HuH-7 (cell line): ENCODE data around the gene TEX55.
"Not testable (repeated sequence)": the region's sequence is repeated elsewhere in the genome, so short reads cannot be mapped to it uniquely, and the experiment has no call there.

Experiments
- DNase-seq: peaks from one replicate; pipeline ENCODE4 v3.0.0; 2011; ENCODE audit warnings: low spot score

The TEX55 gene

DNA sequence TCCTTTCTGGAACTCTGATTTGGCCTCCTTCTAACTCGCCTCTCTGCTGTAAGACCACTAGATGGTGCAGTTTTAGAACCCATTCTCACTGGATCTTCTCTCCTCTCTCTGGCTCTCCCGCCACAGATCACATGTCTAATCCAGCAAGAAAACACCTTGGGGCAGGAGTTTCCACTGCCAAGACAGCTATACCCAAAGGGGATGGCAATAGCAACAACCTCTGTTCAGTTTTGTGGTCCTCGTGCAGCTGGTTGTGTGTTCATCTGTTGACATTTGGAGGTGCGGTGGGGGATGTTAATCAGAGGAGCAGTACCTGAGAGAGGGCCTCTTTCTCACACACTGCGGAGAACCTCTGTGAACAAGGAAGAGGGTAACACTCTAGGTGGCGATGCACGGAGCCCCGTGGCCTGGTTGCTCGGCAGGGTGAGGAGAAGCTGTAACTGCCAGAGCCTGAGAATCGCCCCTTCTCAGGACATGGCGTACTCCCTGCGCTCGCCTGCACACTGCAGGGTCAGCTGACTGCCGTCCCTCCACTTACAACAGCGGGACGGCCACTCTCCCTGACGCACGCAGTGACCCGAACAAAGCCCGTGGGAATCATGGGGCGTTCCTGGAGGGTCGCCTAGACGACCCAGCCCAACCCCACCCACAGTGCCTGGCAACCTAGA, at the start of gene TEX55:
TEX55 (plus strand) TSS at position 666 of the 668 bp plus-strand sequence. CDS start 25 bp downstream, outside the sequence.
- peak; percentile 70 for DNase-seq

DNA sequence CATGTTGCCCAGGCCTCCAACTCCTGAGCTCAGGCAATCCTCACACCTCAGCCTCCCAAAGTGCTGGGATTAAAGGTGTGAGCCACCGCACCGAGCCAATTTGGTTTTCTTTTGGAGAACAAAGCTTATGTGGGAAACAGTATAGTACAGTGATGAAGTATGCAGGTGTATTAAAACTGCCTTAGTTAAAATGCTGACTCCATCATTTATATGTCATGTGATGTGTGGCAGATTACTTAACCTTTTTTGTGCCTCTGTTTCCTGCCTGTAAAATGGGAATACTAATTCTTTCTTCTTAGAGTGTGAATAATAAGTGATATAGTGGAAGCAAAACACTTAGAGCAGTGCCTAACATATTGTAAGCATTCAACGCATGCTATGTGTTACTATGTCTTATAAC, 48.0 kb upstream of the TEX55 start:
- no peak for DNase-seq

DNA sequence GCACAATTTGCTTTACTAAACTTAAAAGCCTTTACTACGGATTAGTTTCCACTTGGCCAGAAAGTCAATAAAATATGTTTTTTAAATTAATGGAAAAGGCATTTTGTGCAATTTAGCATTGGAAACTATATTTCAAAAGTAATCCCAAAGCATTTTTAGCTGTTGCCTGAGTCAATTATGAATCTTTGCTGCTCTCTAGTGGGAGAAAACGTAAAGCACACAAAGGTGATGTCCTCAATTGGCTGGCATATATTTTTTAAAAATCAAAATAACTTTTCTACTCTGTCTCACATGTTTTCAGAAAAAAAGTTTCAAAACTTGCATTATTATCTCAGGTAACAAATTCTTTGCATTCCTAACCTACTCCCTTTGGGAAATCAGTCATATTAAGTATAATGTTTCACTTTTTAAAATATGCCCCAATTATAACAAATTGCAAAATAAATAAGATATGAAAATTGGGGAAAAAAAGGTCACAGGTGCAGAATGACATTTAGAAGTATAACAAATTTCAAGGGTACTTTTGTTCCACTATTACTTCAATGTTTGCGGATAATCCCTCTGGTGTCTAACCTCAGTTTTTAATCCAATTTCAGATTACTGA, 47.2 kb upstream of the TEX55 start:
- DNase-seq = peak; percentile 28

DNA sequence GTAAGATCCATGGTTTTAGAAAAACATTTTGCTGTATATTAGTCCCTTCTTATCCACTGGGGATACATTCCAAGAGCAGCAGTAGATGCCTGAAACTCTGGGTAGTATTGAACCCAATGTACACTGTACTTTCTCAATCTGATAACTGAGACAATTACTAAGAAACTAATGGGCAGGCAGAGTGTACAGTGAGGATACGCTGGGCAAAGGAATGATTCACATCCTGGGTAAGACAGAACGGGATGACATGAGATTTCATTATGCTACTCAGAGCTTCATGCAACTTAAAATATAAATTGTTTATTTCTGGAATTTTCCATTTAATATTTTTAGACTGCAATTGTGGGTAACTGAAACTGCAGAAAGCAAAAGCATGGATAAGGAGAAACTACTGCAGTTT, 46.2 kb upstream of the TEX55 start:
- no peak for DNase-seq

DNA sequence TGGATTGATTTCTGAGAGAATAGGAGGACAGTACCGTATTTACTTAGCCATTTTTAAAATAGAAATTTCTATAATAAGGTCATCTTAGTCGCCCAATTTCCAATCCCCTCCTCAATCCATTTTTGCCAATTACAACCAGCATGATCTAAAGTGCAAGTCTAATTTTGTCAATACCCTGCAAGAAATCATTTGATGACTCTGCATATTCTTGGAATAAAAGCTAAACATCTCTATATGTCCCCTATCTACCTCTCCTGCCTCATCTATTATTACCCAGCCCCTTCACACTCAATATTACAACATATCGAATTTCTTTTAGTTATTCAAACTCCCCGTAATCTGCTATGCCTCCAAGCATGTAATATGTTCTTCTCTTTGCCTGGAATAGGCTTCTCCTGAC, 41.9 kb upstream of the TEX55 start:
- no peak for DNase-seq

DNA sequence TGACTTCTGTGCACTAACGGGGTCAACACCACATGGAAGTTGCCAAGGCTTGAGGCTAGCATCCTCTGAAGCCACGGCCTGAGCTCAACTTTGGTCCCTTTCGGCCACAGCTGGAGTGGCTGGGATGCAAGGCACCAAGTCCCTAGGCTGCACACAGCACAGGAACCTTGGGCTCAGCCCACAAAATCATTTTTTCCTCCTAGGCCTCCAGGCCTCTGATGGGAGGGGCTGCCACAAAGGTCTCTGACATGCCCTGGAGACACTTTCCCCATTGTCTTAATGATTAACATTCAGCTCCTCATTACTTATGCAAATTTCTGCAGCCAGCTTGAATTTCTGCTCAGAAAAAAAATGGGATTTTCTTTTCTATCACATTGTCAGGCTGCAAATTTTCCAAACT, 27.6 kb upstream of the TEX55 start:
- not testable (repeated sequence) for DNase-seq

DNA sequence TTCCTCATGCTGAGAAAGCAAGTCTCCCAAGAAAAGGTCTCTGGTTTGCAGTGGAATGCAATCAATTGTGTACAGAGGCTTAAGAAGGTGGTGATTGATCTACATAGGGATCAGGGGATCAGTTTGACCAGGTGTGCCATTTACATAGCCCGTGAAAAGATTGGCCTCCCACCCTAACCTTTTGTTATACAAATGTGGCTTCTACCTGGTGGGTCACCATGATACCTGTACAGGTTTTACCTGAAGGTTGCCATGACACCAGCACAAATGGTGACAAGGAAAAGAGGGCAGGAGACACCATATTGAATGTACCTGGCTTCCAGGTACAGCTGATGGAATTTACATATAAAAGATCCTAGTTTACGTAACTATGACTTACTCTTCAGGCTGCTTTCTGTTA, 25.5 kb upstream of the TEX55 start:
- DNase-seq = no peak

DNA sequence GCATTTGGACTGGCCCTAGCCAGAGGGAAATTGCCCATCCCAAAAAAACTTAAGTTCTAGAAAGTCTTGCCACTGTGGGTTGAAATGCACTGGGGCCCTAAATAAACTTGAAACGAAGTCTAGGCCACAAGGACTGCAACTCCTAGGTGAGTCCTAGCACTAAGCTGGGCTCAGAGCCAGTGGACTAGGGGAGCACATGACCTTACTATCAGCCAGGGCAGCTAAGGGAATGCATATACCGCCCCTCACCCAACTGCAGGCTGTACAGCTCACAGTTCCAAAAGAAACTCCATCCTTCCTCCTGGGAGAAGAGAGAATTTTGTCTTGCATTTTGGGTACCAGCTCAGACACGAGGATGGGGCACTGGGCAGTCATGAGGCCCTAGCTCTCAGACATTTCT, 23.6 kb upstream of the TEX55 start:
- no peak for DNase-seq

DNA sequence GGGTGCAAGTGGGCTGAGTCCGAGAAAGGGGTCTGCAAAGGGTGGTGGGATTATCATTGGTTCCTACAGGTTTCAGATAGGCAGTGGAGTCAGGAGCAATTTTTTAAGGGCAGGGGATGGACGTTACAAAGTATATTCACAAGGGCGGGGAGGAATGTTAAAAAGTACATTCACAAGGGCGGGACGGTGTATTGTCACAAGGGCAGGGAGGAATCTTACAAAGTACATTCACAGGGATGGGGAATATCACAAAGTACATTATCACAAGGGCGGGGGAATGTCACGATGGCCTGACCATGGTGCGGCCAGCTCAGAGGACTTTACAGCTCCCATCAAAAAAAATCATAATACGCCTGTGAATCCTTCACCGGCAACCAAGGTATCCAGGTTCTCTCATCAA, 20.6 kb upstream of the TEX55 start:
- DNase-seq = no peak

DNA sequence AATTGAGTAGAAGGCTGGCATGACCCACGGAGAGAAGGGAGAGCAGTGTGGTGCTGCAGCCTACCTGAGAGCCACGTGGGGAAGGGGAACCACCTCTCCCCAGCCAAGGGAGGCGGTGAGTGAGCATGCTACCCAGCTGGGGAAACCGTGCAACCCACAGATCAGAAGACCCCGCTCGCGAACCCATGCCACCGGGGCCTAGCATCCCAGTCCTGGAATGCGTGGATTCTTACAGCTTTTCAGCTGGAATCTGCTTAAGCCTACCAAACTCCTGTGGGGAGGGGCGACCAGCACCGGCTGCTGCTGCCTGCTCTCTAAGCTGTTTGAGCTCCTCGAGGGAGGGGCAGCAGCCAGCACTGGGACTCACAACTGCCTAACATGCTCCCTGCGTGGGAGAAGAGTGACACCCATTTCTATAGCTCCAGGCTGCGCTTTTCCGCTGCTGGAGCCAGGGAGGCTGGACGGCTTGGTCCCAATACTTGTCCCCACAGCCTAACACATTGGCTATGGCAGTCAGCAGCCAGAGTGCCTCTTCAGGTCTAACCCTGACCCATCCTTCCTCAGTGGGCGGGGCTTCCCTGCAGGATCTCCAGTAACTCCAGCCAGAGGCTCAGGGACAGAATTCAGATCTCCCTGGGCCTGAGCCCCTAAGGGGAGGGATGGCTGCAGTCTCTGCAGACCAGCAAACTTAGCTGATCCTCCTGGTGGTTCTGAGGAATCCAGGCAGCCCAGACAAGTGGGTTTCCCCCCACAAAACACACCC, 20.0 kb upstream of the TEX55 start:
- DNase-seq = no peak

DNA sequence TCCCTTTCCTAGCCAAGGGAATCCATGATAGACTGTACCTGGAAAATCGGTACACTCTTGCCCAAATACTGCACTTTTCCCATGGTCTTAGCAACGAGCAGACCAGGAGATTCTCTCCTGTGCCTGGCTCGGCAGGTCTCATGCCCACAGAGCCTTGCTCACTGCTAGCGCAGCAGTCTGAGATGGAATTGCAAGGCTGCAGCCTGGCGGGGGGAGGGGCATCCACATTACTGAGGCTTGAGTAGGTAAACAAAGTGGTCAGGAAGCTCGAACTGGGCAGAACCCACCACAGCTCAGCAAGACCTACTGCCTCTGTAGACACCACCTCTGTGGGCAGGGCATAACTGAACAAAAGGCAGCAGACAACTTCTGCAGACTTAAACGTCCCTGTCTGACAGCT, 15.7 kb upstream of the TEX55 start:
- DNase-seq = not testable (repeated sequence)

DNA sequence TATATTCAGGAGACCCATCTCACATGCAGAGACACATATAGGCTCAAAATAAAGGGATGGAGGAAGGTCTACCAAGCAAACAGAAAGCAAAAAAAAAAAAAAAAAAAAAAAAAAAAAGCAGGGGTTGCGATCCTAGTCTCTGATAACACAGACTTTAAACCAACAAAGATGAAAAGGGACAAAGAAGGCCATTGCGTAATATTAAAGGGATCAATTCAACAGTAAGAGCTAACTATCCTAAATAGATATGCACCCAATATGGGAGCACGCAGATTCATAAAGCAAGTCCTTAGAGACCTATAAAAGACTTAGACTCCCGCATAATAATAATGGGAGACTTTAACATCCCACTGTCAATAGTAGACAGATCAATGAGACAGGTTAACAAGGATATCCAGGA, 13.7 kb upstream of the TEX55 start:
- not testable (repeated sequence) for DNase-seq

DNA sequence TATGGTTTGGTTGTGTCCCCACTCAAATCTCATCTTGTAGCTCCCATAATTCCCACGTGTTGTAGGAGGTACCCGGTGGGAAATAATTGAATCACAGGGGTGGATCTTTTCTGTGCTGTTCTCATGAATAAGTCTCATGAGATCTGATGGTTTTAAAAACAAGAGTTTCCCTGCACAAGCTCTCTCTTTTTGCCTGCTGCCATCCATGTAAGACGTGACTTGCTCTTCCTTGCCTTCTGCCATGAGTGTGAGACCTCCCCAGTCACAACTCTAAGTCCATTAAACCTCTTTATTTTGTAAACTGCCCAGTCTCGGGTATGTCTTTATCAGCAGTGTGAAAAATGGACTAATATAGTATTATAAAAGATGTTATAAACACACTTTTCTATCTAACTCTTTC, 6.6 kb upstream of the TEX55 start:
- not testable (repeated sequence) for DNase-seq

DNA sequence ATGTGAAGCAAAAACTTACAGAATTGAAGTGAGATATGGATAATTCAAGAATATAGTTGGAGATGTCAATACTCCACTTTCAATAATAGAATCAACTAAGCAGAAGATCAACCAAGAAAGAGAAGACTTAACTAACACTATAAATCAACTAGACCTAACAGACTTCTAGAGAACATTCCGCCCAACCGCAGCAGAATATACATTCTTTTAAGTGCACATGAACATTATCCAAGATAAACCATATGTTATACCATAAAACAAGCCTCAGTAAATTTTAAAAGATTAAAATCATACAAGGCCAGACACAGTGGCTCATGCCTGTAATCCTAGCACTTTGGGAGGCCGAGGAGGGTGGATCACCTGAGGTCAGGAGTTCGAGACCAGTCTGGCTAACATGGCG, 5.5 kb upstream of the TEX55 start:
- no peak for DNase-seq

DNA sequence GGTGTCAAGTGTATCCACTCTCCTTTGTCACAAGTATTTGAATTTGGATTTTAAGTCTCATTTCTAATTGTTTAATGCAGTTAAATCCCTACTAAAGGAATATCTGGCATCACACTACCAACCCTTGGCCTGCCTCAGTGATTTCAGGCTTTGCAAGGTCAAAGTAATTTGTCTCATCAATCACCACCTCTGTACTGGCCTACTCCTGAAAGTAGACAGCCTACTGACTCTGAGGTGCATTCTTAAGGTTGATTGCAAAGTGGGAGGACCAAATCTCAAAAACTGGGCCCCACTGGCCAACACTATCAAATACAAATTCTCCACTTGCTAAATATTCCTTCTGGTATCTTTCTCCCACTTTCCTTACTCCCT, 851 bp upstream of the TEX55 start:
- no peak for DNase-seq

DNA sequence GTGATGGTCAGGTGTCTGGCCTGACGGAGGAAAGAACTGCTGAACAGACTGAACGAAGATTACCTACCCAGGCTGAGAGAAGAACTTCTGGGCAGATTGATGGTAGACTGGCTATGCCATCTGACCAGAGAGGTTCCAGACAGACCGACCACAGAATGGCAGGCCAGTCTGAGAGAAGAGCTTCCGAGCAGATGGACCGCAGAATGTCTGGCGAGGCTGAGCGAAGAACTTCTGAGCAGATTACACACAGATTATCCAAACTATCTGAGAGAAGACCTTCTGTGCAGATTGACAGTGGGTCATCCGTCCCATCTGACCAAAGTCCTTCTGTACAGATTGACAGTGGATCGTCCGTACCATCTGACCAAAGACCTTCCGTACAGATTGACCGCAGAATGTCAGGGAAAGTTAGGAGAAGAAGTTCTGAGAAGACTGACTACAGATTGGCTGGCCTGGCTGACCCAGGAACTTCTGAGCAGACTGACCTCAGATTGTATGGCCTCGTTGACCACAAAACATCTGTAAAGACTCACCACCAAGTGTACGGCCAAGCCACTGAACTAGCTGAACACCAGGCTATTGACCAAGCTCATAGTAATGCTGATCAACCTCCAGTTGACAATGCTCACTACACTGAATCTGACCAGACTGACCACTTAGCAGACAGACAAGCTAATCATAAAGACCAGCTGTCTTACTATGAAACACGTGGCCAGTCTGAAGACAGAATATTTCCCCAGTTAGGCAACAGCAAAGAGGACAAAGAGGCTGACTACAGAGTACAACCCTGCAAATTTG, 812 bp downstream of the TEX55 start:
- DNase-seq = no peak

DNA sequence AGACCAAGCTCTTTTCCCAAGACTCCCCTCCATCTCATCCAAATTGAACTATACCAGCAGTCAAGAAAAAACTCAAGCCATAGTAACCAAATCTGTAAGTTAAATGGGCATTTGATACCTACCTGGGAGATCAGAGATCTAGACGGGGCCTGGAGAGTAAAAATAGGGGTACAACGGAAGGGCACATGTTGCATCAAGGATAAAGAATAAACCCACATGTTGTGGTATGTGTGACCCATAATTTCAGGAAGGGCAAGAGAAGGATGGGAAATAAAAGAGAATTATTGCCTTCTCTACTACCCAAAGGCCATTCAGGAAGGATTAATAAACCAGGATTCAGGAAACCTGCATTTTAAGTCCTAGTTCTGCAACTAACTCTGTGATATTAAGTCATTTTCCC, 1.5 kb downstream of the TEX55 start:
- DNase-seq = no peak

DNA sequence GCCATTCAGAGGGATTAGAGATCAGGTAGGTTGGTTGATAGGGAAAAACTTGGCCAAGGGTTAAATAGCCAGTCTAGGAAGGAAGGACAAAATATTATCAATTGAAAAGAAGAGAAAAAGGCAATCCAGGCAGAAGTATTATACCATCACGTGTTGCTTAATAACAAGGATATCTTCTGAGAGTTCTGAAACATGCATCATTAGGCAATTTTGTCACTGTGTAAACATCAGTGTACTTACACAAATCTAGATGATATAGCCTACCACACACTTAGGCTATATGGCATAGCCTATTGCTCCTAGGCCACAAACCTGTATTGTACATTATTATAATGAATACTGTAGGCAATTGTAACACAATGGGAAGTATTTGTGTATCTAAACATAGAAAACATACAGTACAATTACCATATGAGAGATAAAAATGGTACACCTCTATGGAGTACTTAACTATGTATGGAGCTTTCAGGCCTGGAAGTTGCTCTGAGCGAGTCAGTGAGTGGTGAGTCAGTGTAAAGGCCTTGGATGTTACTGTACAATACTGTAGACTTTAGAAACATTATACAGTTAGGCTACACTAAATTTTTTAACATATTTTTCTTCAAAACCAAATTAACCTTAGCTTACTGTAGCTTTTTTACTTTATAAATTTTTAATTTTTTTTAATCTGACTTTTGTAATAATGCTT, 2.7 kb downstream of the TEX55 start:
- no peak for DNase-seq

DNA sequence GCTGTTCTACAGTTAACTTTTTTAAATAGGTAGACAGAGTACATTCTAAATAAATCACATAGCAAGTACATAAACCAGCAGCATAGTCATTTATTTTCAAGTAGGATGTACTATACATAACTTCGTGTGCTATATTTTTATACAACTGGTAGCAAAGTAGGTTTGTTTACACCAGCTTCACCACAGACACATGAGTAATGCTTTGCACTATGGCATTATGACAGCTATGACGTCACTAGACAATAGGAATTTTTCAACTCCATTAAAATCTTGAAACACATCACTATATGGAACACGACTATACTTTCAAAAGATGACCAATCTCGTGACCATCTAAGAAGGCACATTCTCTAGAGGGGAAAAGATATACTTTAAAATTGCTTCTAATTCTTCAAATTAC, 3.5 kb downstream of the TEX55 start:
- no peak for DNase-seq

DNA sequence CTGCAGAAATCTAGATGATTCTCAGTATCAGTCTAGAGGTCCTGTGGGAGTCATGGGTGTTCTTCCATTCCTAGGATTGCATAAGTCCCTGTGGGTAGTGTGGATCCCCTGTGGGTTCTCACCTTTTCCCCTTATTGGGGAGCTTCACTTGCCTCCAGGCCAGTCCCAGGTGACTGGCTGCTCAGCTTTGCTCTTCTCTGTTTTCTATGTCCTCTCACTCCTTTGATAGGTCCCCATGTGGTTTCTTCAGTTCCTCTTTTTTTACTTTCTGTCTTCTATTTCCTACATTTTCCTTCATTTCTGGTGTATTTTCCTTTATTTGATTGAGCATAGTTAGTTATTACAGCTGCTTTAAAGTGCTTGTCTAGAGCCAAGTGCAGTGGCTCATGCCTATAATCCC, 10.9 kb downstream of the TEX55 start:
- DNase-seq = no peak

DNA sequence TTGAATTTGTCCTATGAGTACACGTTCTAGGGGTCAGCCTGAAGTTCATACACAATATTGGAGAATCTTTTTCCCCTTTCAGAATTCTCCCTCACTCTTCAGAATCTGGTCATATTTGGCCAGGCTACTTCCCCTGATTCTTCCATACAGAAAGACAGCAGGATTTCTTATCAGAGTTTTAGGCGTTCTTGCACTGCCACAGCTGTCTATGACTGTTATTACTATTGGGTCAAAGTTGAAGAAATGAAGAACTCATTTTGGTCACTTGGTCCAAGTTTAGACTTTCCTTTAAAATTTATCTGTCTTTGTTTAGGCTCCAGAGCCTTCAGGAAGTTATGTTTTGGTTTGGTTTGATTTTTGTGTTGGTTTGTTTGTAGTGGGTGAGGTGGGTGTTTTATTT, 12.0 kb downstream of the TEX55 start:
- DNase-seq = no peak

DNA sequence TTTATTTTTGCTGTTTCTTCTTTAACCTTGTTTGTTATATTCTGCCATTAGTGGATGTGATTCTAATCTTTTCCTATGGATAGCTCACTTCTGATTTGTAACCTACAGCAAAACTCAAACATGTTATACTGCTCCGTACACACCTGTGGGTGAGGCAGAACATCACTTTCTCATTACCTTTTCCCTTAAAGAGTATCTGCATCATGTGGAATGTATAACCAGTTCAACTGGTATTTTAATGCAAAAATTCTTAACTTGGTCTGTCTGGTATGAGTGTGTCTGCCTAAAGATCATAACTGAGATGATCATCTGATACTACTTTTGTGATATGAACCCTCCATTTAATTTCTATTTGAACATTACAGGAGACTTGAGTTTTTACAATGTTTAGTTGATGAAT, 14.4 kb downstream of the TEX55 start:
- DNase-seq = no peak
